Calu3 (cell line): ENCODE results near the gene NKX6-2. TPM values are rescaled to one million over a fixed set of nuclear protein-coding genes. Genes with fewer than 3 reads are reported as not detected.

Experiments
- BruUV-seq: library from RNA; stranded (reverse); fragments of 400-500 nt; replicated peaks from 2 replicates; lab custom pipeline; 2021; lab: Mats Ljungman, UMichigan
- CTCF ChIA-PET: fragments of 300-600 bp; sonication (Branson Sonifier 250); formaldehyde crosslinking; loops from one replicate; lab custom pipeline; 2022; ENCODE audit warnings: antibody characterized with exemption; lab: Charles Lee
- DNase-seq: peaks from one replicate; pipeline ENCODE4 v3.0.0; 2022
- H3K27ac Mint-ChIP-seq: one replicate; pipeline ENCODE4 v1.8.0; 2022; ENCODE audit warnings: mixed read lengths; ENCODE audit not compliant: unreplicated experiment
- H3K27me3 Mint-ChIP-seq: one replicate; pipeline ENCODE4 v1.8.0; 2022; ENCODE audit warnings: mixed read lengths; ENCODE audit not compliant: unreplicated experiment
- H3K36me3 Mint-ChIP-seq: one replicate; pipeline ENCODE4 v1.8.0; 2022; ENCODE audit warnings: mild to moderate bottlenecking, moderate library complexity, mixed read lengths; ENCODE audit not compliant: insufficient read depth, unreplicated experiment
- H3K4me1 Mint-ChIP-seq: one replicate; pipeline ENCODE4 v1.8.0; 2022; ENCODE audit warnings: mild to moderate bottlenecking, low read depth, mixed read lengths; ENCODE audit not compliant: unreplicated experiment
- H3K4me3 Mint-ChIP-seq: one replicate; pipeline ENCODE4 v1.8.0; 2022; ENCODE audit warnings: mild to moderate bottlenecking, low read depth, moderate library complexity, mixed read lengths; ENCODE audit not compliant: unreplicated experiment
- H3K9me3 Mint-ChIP-seq: one replicate; pipeline ENCODE4 v1.8.0; 2022; ENCODE audit warnings: low read depth, mixed read lengths; ENCODE audit not compliant: unreplicated experiment
- CTCF ChIP-seq: fragments of 200-600 bp; IDR thresholded peaks from one replicate; pipeline ENCODE4 v1.8.0; 2022; ENCODE audit warnings: antibody characterized with exemption; ENCODE audit not compliant: unreplicated experiment
- intact Hi-C: fragments of 100-400 bp; cut with micrococcal nuclease; formaldehyde crosslinking; loops from one replicate; pipeline ENCODE4 v1.10.0; 2022; ENCODE audit not compliant: unreplicated experiment
- total RNA-seq: library from RNA; stranded (reverse); gene quantifications from 2 replicates; pipeline ENCODE4 v1.2.3, GENCODE V29; 2022

Gene NKX6-2
- total RNA-seq, 1 experiment from 2014 or later, result not detected

DNA sequence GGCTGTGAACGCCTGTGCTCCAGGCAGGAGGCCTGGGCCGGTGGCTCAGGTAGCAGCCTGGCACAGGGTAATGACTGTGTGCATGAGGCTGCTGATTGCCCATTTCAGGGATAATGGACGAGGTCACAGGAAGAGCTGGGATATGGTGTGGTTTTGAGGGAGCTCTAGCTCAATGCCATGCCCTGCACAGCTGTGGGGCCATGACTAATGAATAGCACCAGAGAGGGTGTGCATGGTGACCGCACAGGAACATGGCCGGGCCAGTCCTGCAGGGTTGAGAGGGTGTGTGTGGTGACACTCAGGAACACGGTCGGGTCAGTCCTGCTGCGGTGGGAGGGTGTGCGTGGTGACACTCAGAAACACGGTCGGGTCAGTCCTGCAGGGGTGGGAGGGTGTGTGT lies 21.8 kb downstream of the NKX6-2 start:
- no TSS peak for BruUV-seq
- Mint-ChIP-seq H3K4me3 (no peak overlapping the region), H3K36me3 (peaks cover 4% of the 10 kb centered on the region), H3K9me3 (no peaks in the 10 kb centered on the region), H3K4me1 (no peaks in the 10 kb centered on the region), H3K27ac (no peak overlapping the region), H3K27me3 (no peaks in the 10 kb centered on the region)
- intact Hi-C loops, result no loop called here
- no peak for TF ChIP-seq CTCF
- no peak for DNase-seq
- CTCF ChIA-PET, result no interaction called here

- intact Hi-C loops, result no loop called here
- Mint-ChIP-seq H3K4me3 (no peak overlapping the region), H3K9me3 (no peaks in the 10 kb centered on the region), H3K4me1 (no peaks in the 10 kb centered on the region), H3K27me3 (no peaks in the 10 kb centered on the region), H3K36me3 (peaks cover 4% of the 10 kb centered on the region), H3K27ac (no peak overlapping the region)
- CTCF ChIA-PET, result no interaction called here
- BruUV-seq, result no TSS peak
- TF ChIP-seq CTCF, result no peak
- no peak for DNase-seq
Measured at GRCh38 chr10:132763545-132763944, 22.4 kb downstream of the NKX6-2 start.

GRCh38 chr10:132762267-132762666 lies 23.7 kb downstream of the NKX6-2 start:
- DNase-seq, result no peak
- intact Hi-C loops, result no loop called here
- no peak for TF ChIP-seq CTCF
- Mint-ChIP-seq H3K36me3 (peaks cover 4% of the 10 kb centered on the region), H3K27me3 (no peaks in the 10 kb centered on the region), H3K9me3 (no peaks in the 10 kb centered on the region), H3K4me3 (no peak overlapping the region), H3K27ac (no peak overlapping the region), H3K4me1 (no peaks in the 10 kb centered on the region)
- no TSS peak for BruUV-seq
- CTCF ChIA-PET, result no interaction called here

DNA sequence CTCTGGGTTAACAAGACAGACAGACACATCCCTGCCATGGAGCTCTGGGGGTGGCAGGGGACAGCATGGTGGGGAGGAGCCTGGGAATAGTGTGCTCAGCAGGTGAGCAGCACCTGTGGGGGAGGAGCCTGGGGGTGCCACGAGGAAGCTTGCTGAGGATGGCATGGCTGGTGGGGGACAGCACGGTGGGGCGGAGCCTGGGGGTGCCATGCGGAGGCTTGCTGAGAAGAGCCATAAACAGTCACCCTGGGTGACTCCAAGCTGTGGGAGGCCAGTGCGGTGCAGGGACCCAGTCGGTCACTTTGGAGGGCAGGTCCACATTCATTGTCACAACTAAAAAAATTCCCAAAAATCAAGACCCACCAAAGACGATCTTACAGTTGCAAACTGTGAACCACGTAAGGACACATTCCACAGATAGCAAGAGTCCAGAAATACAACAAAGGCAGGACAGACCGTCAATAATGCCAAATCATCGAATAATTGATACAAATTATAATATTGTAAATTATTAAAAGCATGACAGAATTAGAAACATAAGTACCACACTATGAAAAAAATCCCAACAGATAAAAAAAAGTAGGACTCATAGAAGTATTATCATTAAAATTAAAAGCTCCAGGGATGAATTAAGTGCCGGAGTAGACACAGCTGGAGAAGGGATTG lies 24.4 kb downstream of the NKX6-2 start:
- CTCF ChIA-PET, result no interaction called here
- intact Hi-C loops, result no loop called here

More for the DNA sequence above, 24.4 kb downstream of the NKX6-2 start:
- Mint-ChIP-seq H3K9me3 (no peaks in the 10 kb centered on the region), H3K4me1 (no peaks in the 10 kb centered on the region), H3K27me3 (no peaks in the 10 kb centered on the region), H3K27ac (no peak overlapping the region), H3K4me3 (no peak overlapping the region), H3K36me3 (peaks cover 2% of the 10 kb centered on the region)
- no peak for TF ChIP-seq CTCF
- no TSS peak for BruUV-seq
- DNase-seq, result no peak
